ENCODE data around the gene DSPP.
"Not testable (repeated sequence)": the region's sequence is repeated elsewhere in the genome, so short reads cannot be mapped to it uniquely, and the experiment has no call there.

The DSPP gene

DNA sequence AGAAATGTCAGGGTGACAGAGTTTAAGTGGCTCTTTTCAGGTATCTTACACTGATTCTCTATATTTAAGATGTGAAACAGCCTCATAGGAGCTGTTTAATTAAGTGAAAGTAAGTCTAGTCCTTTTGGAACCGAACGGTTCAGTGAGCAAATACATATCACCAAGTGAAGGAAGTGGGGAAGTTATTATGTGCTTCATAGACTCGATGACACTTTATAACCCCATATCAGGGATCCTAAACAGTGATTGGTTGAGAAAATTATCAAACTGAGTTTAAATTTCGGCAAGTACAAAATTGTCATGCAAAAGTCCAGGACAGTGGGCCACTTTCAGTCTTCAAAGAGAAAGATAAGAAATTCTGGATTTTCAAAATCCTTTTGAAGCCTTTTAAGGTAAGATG, at the start of gene DSPP:
Gene DSPP, plus strand, starts transcription at position 301 of the 400 bp plus-strand sequence. CDS start 2,380 bp downstream, outside the sequence.
- no peak for DNase-seq (ENCODE audit: low spot score)
- no peak for FAIRE-seq

DNA sequence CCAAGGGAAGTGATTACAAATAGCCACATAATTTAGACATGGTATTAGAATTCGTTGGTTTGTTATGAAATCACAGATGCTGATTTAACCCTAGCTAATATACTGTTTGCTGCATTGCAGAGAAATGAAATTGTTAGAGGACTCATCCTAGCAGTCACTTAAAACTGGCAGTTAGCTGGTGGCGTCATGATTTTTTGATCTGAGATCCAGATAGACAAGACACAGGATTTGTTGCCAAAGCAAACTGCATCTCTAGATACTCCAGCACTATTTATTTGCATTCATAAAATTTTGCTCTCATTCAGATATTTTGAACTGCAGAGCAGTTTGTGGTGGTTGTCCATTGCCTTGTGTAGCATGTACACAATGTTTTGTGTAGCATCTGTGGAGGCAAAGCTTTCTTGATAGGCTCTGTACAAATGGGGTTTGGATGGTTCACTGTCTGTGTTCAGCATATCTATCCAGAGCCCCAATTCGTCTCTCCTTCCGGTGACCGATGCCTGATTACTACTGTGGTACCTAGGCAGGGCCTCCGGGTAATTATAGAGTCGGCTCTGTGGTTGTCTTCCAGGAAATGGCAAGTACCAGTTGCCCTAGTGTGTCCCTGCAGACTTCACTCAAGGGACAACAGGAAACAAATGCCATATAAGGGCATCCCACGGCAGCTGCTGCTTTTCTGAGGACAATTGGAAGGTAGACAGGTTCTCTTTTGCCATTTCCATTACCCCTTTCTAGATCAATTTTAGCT, 49.1 kb upstream of the DSPP start:
- DNase-seq (ENCODE audit: low spot score) = no peak
- FAIRE-seq = no peak

DNA sequence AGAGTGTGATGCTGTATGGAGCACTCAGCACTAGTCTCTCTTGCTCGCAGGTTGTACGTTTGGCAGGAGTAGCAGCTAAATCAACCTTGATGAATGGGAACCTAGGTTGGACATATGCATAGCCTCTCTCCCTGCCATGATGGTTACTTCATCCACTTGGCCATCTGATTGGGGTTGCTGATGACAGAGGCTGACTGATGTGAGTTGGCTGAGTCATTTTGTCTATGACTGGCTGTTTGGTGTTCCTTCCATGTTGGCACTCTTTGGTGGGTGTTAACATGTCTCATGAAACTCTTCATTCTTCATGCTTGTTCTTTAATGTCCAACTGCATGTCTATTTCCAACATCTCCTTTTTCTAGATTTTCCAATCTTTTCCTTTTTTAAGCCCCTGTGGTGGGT, 47.5 kb upstream of the DSPP start:
- no peak for DNase-seq (ENCODE audit: low spot score)
- no peak for FAIRE-seq

DNA sequence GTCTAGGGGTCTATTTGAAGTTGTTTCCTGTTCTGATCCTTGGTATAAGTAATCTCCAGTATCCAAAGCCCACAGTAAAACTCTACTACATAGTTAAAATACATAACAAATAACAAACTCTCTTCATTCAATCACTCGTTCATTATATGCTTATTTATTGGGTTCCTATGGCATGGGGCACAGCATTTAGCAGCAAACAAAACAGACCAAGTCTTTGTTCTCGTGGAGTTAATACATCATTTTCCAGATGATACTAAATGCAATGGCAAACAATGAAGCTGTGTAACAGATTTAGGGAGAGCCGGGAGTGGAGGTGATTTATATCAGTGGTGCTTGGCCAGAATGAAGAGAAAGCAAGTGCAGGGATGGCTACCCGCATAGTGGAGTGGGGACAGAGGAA, 42.6 kb upstream of the DSPP start:
- no peak for DNase-seq (ENCODE audit: low spot score)
- no peak for FAIRE-seq

DNA sequence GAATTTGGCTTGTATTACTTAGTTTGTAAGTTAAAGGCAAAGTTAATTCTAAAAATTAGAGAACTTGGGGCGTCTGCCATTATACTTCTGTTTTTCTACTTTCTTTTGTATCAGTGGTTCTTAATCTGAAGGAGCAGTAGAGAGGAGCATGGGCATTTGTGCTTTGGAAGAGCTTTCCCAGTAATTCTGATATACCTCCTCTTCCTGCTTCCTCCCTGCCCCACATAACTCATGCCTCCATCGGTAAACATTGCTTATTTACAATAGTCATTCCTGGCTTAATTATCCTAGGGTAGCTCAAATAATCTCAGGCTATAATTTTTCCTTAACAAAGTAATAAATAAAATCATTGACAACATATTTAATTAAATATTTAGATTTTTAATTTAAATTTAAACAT, 42.1 kb upstream of the DSPP start:
- FAIRE-seq (no peak), DNase-seq (ENCODE audit: low spot score) (no peak)

DNA sequence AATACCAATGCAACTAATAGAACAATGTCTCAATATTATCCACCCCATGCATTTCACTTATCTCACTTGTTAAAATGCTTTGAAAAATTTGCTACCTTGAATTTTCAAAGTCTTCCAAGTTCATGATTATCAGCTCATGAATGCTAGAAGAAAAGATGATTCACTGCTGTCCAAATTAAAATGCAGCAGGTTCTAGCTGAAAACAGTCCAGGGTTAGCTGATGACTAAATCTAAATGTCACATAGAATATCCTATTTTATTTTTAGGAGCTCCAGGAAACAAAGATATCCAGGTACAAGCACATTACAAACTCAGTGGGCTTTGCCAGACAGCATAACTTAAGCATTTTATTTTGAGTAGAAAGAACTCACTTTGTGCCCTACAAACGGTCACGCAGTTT, 41.1 kb upstream of the DSPP start:
- FAIRE-seq (no peak), DNase-seq (ENCODE audit: low spot score) (no peak)

DNA sequence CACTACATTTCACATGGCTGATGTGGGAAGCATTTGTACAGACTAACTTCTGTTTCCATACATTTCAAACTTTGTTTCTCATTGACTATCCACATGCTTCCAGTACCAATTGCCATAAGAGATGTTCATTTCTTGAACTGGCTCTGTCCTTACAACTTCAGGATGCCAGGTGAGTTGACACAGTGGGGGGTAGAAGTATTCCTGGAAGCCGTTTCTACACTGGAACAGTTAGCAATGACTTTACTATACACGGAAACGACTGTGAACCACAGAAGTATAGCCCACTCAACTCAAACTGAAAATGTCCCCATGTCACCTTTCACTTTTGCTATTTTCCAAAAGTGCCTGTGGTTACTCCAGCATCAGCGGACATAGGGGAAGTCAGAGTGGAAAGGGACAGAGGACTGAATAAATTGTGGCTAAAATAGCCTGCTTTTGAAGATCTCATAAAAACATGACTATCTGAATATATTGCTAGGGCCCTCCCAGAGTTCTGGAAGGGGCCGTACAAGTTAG, 38.0 kb upstream of the DSPP start:
- no peak for FAIRE-seq
- no peak for DNase-seq (ENCODE audit: low spot score)

DNA sequence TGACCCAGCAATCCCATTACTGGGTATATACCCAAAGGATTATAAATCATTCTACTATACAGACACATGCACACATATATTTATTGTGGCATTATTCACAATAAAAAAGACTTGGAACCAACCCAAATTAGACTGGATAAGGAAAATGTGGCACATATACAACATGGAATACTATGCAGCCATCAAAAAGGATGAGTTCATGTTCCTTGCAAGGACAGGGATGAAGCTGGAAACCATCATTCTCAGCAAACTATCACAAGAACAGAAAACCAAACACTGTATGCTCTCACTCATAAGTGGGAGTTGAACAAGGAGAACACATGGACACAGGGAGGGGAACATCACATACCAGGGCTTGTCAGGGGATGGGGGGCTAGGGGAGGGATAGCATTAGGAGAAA, 34.0 kb upstream of the DSPP start:
- not testable (repeated sequence) for DNase-seq (ENCODE audit: low spot score); FAIRE-seq

DNA sequence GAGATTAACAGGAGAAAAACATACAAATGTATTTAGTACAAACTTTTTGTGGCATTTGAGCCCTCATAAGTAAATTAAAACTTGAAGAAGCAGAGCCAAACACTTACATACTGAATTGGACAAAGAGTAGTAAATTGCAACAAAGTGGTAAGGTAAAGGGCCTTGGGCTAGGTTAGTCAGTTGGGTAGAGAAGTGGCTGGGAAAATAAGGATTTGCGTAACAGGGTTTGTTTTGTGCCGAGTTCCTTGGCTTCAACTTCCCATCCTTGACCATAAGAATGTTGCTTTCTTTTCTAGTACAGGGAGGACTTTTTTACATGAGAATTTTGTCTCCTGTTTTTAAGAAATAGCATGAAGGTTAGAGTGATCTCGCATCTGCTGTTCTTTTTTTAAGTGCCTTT, 33.3 kb upstream of the DSPP start:
- no peak for FAIRE-seq

DNA sequence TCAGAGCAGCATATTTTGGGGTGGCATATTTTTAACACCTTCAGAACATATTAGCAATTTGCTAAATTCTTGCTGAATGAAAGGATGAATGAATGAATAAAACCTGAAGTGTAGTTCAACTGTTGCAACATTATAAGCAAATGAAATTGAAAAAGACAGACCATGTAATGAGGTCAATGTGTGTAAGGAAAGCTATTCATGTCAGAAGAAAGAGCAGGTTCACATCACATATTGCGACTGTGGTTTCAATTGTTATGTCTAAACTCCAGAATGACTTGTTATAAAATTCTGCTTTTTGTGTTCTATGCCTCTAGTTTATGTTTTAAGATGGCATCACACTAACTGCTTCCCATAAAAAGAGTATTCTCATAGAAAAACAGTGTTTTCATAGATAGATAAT, 32.9 kb upstream of the DSPP start:
- no peak for DNase-seq (ENCODE audit: low spot score)
- FAIRE-seq = no peak

More for the DNA sequence above, 33.3 kb upstream of the DSPP start:
- DNase-seq (ENCODE audit: low spot score) = no peak

DNA sequence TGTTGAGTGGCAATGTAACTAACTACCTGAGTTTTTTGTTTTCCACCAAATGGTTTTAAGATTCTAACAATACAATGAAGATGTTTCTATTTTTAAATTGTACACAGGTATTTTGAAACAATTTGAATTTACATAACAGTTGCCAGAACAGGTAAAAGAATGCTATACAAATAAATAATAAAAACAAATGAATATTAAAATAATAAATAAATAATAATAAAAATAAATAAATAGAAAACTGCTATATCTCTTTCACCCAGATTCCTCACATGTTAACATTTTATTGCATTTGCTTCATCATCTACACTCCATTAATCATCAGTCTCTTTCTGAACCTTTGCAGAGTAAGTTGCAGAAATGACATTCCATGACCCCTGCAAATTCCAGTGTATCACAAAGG, 32.3 kb upstream of the DSPP start:
- no peak for FAIRE-seq

DNA sequence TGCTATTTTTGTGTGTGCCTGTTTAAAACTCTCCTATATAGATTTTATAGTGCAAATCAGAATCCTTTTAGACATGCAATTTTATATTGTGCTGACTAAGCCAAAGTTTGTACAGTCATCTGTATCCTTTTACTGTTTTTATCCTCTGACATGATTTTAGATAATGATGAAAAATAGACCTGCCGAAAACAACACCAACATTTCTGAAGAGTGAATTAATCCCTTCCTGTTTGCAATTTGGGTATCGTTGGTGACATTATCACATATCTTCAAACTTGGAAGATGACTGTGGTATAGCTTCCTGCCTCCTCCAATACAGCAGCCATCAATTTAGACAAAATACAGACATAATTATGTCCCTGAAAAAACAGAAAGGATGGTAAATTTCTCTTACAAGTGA, 28.9 kb upstream of the DSPP start:
- no peak for FAIRE-seq
- no peak for DNase-seq (ENCODE audit: low spot score)

More for the DNA sequence above, 32.3 kb upstream of the DSPP start:
- DNase-seq (ENCODE audit: low spot score) = no peak

DNA sequence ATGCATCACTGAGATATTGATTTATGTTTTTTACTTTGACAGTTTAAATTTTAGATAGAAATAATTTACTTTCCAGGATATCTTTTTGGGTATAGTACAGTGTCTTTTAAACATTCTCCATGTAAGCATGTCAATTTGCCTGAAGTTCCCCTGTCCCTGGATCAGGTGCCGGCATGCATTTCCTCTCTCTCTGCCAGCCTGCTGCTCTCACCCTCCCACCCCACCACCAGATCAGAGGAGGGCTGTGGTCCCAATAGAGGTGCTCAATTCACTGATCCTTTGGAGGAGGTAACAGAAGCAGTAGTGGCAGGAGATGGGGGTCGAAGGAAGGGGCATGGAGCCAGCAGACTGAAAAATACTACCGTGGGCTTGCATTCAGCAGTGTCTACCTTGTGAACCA, 28.3 kb upstream of the DSPP start:
- FAIRE-seq = no peak
- no peak for DNase-seq (ENCODE audit: low spot score)

DNA sequence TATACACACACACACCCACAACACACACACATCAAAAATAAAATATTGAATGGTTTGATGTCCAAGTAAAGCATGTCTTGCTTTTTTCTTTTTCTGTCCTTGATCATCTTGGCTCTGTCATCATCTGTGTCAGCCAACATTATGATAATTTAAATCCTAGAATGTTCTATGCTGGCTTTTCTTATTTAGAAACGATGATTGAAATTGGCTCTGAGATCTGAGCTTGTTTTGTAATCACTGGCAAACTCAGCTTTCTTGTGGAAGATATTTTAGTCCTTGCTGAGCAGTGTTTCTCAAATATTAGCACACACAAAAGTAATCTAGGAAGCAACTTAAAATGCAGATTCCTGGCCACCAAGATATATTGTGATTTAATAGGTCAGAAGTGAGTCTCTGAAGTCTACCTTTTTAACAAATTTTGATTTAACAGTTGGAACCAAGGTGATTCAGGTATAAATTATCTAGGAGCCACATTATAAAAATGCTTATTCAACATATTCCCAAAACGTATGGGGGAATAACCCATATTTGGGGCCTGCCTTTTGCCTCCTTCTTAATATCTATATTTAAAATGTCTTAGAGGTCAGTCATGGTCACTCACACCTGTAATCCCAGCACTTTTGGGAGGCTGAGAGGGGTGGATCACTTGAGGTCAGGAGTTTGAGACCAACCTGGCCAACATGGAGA, 24.0 kb upstream of the DSPP start:
- FAIRE-seq (no peak), DNase-seq (ENCODE audit: low spot score) (no peak)

DNA sequence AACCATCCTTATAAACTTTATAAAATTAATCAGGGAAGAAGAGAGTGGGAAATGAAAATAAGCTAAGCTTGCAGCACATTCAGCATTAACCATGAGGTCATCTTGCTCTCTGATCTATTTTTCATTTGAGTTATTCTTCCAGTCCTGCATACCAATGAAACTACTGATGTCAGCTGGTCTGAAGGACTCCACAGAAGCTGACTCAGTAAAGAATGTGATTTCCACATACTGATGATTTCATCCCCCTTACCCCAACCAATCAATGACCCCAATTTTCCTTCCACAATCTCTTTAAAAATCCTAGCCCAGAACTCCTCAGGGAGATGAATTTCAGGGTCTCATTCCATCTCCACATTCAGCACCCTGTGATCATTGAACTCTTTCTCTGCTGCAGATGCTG, 18.8 kb upstream of the DSPP start:
- DNase-seq (ENCODE audit: low spot score) = peak; percentile 75
- FAIRE-seq = peak; percentile 74

DNA sequence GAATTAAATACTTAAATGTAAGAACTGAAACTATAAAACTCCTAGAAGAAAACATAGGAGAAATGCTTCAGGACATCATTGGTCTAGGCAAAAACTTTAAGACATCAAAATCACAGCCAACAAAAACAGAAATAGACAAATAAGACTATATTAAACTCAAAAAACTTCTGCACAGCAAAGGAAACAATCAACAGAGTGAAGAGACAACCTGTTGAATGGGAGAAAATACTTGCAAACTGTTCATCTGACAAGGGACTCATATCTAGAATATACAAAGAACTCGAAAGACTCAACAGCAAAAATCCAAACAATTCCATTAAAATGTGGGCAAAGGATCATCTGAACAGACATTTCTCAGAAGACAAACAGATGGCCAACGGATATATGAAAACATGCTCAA, 16.2 kb upstream of the DSPP start:
- no peak for FAIRE-seq
- DNase-seq (ENCODE audit: low spot score) = no peak

DNA sequence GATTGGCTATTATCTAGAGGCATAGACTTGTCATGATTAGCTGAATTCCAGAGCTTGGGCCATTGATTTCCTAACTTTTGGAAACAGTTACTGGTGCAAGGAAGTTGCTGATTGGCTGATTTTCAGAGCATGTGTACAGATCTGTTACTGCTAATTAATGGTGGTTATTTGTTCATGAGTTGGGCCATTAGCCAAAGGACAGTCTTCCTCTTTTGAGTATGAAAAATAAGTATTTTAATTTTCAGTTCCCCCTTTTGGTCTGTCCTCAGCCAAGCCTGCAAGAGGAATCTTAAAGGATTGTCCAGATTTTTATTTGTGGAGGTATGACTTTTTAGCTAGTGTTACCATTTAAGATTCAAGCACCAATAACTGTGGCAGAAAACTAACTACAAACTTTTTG, 7.0 kb upstream of the DSPP start:
- FAIRE-seq (no peak), DNase-seq (ENCODE audit: low spot score) (no peak)

DNA sequence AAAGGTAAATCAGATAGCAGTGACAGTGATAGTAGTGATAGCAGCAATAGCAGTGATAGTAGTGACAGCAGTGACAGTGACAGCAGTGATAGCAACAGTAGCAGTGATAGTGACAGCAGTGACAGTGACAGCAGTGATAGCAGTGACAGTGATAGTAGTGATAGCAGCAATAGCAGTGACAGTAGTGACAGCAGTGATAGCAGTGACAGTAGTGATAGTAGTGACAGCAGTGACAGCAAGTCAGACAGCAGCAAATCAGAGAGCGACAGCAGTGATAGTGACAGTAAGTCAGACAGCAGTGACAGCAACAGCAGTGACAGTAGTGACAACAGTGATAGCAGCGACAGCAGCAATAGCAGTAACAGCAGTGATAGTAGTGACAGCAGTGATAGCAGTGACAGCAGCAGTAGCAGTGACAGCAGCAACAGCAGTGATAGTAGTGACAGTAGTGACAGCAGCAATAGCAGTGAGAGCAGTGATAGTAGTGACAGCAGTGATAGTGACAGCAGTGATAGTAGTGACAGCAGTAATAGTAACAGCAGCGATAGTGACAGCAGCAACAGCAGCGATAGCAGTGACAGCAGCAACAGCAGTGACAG, 6.1 kb downstream of the DSPP start:
- FAIRE-seq (no peak), DNase-seq (ENCODE audit: low spot score) (no peak)

DNA sequence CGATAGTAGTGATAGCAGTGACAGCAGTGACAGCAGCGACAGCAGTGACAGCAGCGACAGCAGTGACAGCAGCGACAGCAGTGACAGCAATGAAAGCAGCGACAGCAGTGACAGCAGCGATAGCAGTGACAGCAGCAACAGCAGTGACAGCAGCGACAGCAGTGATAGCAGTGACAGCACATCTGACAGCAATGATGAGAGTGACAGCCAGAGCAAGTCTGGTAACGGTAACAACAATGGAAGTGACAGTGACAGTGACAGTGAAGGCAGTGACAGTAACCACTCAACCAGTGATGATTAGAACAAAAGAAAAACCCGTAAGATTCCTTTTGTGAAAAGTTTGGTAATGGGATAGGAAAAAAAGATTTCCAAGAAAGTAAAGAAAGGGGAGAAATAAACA, 7.9 kb downstream of the DSPP start:
- DNase-seq (ENCODE audit: low spot score) (no peak), FAIRE-seq (no peak)

DNA sequence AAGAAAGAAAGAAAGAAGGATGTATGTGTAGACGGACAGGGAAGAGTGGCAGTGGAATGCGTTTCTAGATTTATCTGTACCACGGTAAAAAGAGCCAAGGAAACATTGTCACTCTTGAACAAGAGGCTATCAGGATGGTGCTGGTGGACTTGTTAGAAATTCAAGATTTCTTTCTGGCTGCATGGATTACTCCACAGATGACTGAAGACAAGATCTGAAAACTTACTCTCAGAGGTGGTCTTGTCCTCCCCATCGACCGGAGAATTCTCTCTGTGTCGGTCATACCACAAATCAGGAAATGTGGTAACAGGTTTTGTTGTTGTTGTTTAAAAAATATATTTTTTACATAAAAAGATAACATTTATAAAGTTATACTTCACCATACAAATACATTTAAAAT, 11.8 kb downstream of the DSPP start:
- DNase-seq (ENCODE audit: low spot score) = no peak
- FAIRE-seq = no peak

DNA sequence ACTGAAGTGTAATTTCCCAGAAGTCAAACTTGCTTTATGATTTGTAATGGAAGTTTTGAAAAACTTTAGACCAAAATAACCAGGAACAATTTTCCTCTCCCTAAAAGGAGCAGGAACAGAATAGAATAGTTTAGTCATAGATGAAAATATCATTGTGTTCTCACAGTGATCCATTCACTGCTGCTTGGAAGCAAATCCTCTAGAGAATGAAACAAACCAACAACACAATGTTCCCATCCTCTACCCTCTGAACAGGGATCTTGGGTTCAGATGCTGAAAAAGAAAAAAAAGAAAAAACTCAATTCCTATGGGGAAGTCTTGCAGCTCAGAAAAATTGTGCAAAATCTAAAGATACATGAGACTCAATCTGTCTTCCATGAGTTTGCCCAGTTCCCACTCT, 12.2 kb downstream of the DSPP start:
- FAIRE-seq = no peak
- DNase-seq (ENCODE audit: low spot score) = no peak

DNA sequence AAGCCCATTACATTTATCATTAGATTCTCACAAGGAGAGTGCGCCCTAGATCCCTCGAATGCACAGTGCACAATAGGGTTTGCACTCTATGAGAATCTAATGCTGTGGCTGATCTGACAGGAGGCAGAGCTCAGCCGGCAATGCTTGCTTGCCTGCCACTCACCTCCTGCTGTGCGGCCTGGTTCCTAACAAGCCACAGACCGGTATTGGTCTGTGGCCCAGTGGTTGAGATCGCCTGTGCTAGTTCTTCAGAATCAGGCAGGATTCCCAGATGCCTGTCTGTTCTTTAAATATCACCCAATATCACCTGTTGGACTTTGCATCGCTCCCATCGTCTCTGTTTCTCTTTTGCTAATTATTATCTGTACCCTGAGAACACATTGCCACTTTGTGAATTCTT, 14.0 kb downstream of the DSPP start:
- DNase-seq (ENCODE audit: low spot score) (no peak), FAIRE-seq (no peak)

DNA sequence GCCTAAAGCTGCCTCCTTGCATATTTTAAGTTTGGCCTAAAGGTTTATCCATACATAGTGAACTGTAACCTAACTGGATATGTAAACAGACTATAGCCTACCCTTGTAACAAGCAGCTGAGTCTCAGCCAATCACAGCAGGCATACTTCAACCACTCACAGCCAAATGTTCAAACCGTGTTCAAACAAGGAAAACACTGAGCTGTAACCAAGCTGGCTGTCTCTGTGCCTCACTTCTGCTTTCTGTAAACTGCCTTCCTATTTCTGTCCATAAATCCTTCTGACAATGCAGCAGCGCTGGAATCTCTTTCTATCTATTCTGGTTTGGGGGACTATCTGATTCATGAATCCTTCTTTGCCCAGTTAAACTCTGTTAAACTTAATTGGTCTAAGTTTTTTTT, 16.4 kb downstream of the DSPP start:
- DNase-seq (ENCODE audit: low spot score) (no peak), FAIRE-seq (no peak)
